Endothelial cell of umbilical vein (primary cell): Measurements from ENCODE around the gene GNPTAB. TPM values are rescaled to one million over a fixed set of nuclear protein-coding genes. Genes with fewer than 3 reads are reported as not detected.
"Not testable (repeated sequence)": the region's sequence is repeated elsewhere in the genome, so short reads cannot be mapped to it uniquely, and the experiment has no call there.

Experiments used
- BruUV-seq: library from RNA; stranded (reverse); fragments of 400-500 nt; replicated peaks from 2 replicates; lab custom pipeline; 2021; lab: Mats Ljungman, UMichigan
- CTCF ChIA-PET: fragments of 300-600, 350-600 bp; sonication (Branson Sonifier 250); formaldehyde crosslinking; loops from one replicate; lab custom pipeline; 2021; ENCODE audit warnings: antibody characterized with exemption, inconsistent platforms; lab: Charles Lee
- POLR2A ChIA-PET: fragments of 300-600, 350-600 bp; sonication (Branson Sonifier 250); formaldehyde crosslinking; loops from one replicate; lab custom pipeline; 2021; ENCODE audit warnings: antibody characterized with exemption, inconsistent platforms; lab: Charles Lee
- DNase-seq: peaks from one replicate; pipeline ENCODE4 v3.0.0-alpha.2; 2011; ENCODE audit warnings: low read depth, low spot score
- FAIRE-seq: peaks from 2 replicates; lab custom pipeline; 2011; peaks lifted over from hg19 to GRCh38; lab: Jason Lieb, UNC
- H2AFZ ChIP-seq: 2 replicates; pipeline ENCODE4 v1.6.0; 2012; ENCODE audit warnings: low read depth, low read length, control low read depth, inconsistent platforms
- H3K27ac ChIP-seq: 2 replicates; pipeline ENCODE4 v1.5.1; 2011; ENCODE audit warnings: low read depth, mild to moderate bottlenecking, control low read depth, low read length, moderate library complexity; ENCODE audit not compliant: insufficient read depth
- H3K27me3 ChIP-seq, 2 experiments: 2 replicates each; pipeline versions ENCODE4 v1.6.0 to v1.6.1; 2011; ENCODE audit warnings: low read length in 2 of 2, mixed read lengths in 1 of 2; ENCODE audit not compliant: control insufficient read depth in 2 of 2, insufficient read depth in 2 of 2
- H3K36me3 ChIP-seq, 2 experiments: 2 replicates in 1 of 2; 3 replicates in 1 of 2; pipeline ENCODE4 v1.5.1; 2011; ENCODE audit warnings: low read length in 2 of 2, mild to moderate bottlenecking in 1 of 2, moderate library complexity in 1 of 2; ENCODE audit not compliant: control insufficient read depth in 2 of 2, insufficient read depth in 2 of 2; ENCODE audit errors: extremely low read depth in 1 of 2
- H3K4me1 ChIP-seq: 3 replicates; pipeline ENCODE4 v1.5.1; 2011; ENCODE audit warnings: mild to moderate bottlenecking, low read length; ENCODE audit not compliant: control insufficient read depth, insufficient read depth; ENCODE audit errors: extremely low read depth
- H3K4me2 ChIP-seq: 2 replicates; pipeline ENCODE4 v1.6.1; 2011; ENCODE audit warnings: low read length, control low read depth, mixed read lengths; ENCODE audit not compliant: insufficient read depth
- H3K4me3 ChIP-seq, 3 experiments: fragments of 200-600 bp in 1 of 3; sonication (generic), shearing (Covaris generic) in 1 of 3; replicated peaks in 1 of 3; 2 replicates each; pipeline ENCODE4 v1.5.1; 2011 to 2016; ENCODE audit warnings: control low read depth in 3 of 3, low read length in 3 of 3, mild to moderate bottlenecking in 2 of 3, inconsistent platforms in 1 of 3, low read depth in 1 of 3, moderate library complexity in 1 of 3; ENCODE audit not compliant: insufficient read depth in 1 of 3
- H3K79me2 ChIP-seq: 2 replicates; pipeline ENCODE4 v1.6.0; 2012; ENCODE audit warnings: low read length, inconsistent platforms; ENCODE audit not compliant: control insufficient read depth, insufficient read depth
- H3K9ac ChIP-seq: replicated peaks from 2 replicates; pipeline ENCODE3; 2011; ENCODE audit warnings: low read length, control low read depth; ENCODE audit not compliant: insufficient read depth; ENCODE audit errors: extremely low read depth
- H3K9me1 ChIP-seq: replicated peaks from 3 replicates; pipeline ENCODE4 v1.6.0; 2011; ENCODE audit warnings: mild to moderate bottlenecking, low read length; ENCODE audit not compliant: control insufficient read depth, insufficient read depth; ENCODE audit errors: extremely low read depth
- H3K9me3 ChIP-seq: replicated peaks from 2 replicates; pipeline ENCODE4 v1.5.1; 2012; ENCODE audit warnings: low read length, inconsistent platforms; ENCODE audit not compliant: control insufficient read depth, insufficient read depth
- H4K20me1 ChIP-seq: replicated peaks from 2 replicates; pipeline ENCODE3; 2011; ENCODE audit warnings: mild to moderate bottlenecking, low read length; ENCODE audit not compliant: control insufficient read depth, insufficient read depth; ENCODE audit errors: extremely low read depth
- CTCF ChIP-seq, 2 donors: IDR thresholded peaks; 1 replicate in 1 of 2; 2 replicates in 1 of 2; pipeline ENCODE4 v1.5.1; 2011; ENCODE audit warnings: low read length in 2 of 2, mild to moderate bottlenecking in 2 of 2, moderate library complexity in 2 of 2, control low read depth in 1 of 2, inconsistent platforms in 1 of 2, low read depth in 1 of 2; ENCODE audit not compliant: insufficient read depth in 1 of 2; ENCODE audit errors: extremely low read depth in 1 of 2
- FOS ChIP-seq: IDR thresholded peaks from 2 replicates; pipeline ENCODE4 v1.6.1; 2011; ENCODE audit warnings: mild to moderate bottlenecking, low read length, moderate library complexity, borderline replicate concordance; ENCODE audit not compliant: insufficient read depth
- dilution Hi-C: fragments of 300-500 bp; cut with MboI; formaldehyde crosslinking; loops from one replicate; pipeline ENCODE4 v1.15.0; 2019; ENCODE audit warnings: low sequenced_read_pairs; ENCODE audit not compliant: extremely low pct_ligation_motif_present
- intact Hi-C: fragments of 100-400 bp; cut with micrococcal nuclease; formaldehyde crosslinking; loops from one replicate; pipeline ENCODE4 v1.10.0; 2022
- polyA plus RNA-seq, 4 experiments: library from polyadenylated mRNA; depleted of rRNA in 3 of 4; stranded (reverse) in 3 of 4; unstranded in 1 of 4; fragments of >200 nt; gene quantifications; 2 replicates each; pipeline versions ENCODE4 v1.2.1 to v1.2.3, GENCODE V29; 2011 to 2012; ENCODE audit warnings: missing spikeins in 1 of 4
- total RNA-seq: library from RNA; stranded (reverse); gene quantifications from 2 replicates; pipeline ENCODE4 v1.2.3, GENCODE V29; 2021

The GNPTAB gene
- total and polyA plus RNA-seq, 2 donors (not counting 3 experiments of a cell fraction or from before 2014, with no cell fraction given) = 15.6 to 39.5 TPM

GRCh38 chr12:101819467-101819866, 11.3 kb downstream of the GNPTAB start:
- no peaks in the 10 kb centered on the region for H3K36me3 ChIP-seq
- no peaks in the 10 kb centered on the region for H3K9me3 ChIP-seq
- BruUV-seq = no TSS peak
- no peaks in the 10 kb centered on the region for H3K27me3 ChIP-seq
- no peaks in the 10 kb centered on the region for H4K20me1 ChIP-seq
- dilution Hi-C loops (no loop called here), intact Hi-C loops (no loop called here)
- H3K4me1 ChIP-seq = peaks cover 5% of the 10 kb centered on the region
- TF ChIP-seq CTCF (IDR thresholded peaks at IDR 0.05; ENCODE audit: extremely low read depth in 1 of 2, insufficient read depth in 1 of 2, low read depth in 1 of 2, low read length in 2 of 2) (no peak), FOS (peak; percentile 6)
- ChIA-PET CTCF (no interaction called here), POLR2A (no interaction called here)
- FAIRE-seq (no peak), DNase-seq (no peak)
- no peaks in the 10 kb centered on the region for H3K79me2 ChIP-seq
- no peak overlapping the region for H3K27ac ChIP-seq
- no peak overlapping the region for H3K4me2 ChIP-seq
- H3K4me3 ChIP-seq = no peak overlapping the region
- no peak overlapping the region for H3K9ac ChIP-seq
- H3K9me1 ChIP-seq = no peaks in the 10 kb centered on the region
- H2AFZ ChIP-seq = no peak overlapping the region

GRCh38 chr12:101818689-101819088, 12.1 kb downstream of the GNPTAB start:
- CTCF ChIA-PET = interaction anchor here (1.2 to 1.5 kb wide), 2 partner anchors 39 to 404 kb away, joined by 3 read pairs; no protein-coding TSS in a partner anchor
- H3K27ac ChIP-seq, intact Hi-C loops, FAIRE-seq, BruUV-seq, H3K4me1 ChIP-seq, POLR2A ChIA-PET, H3K9ac ChIP-seq, H4K20me1 ChIP-seq, H3K9me1 ChIP-seq, H3K36me3 ChIP-seq, H3K27me3 ChIP-seq, DNase-seq, H3K4me3 ChIP-seq, H3K79me2 ChIP-seq, H3K4me2 ChIP-seq, dilution Hi-C loops, H3K9me3 ChIP-seq, H2AFZ ChIP-seq: not testable (repeated sequence)
